CD4-positive, CD25-positive, alpha-beta regulatory T cell (primary cell): Measurements from ENCODE around the gene MOK. TPM values are rescaled to one million over a fixed set of nuclear protein-coding genes. Genes with fewer than 3 reads are reported as not detected.

Experiments used
- ATAC-seq, 2 donors: fragments of 150-1000 bp; cut with Tn5 transposase; one replicate each; pipeline ENCODE4 v1.10.0; 2021; ENCODE audit warnings: low read depth in 2 of 2, moderate number of reproducible peaks in 2 of 2, moderate library complexity in 1 of 2
- DNase-seq, 3 donors: peaks; one replicate each; pipeline versions ENCODE4 v3.0.0 to v3.0.0-alpha.2; 2012 to 2022; ENCODE audit warnings: mixed read lengths in 1 of 3
- H3K27ac ChIP-seq: one replicate; pipeline ENCODE4 v1.7.0; 2013; ENCODE audit warnings: mild to moderate bottlenecking, low read length; ENCODE audit not compliant: insufficient read depth, poor library complexity, severe bottlenecking
- H3K27me3 ChIP-seq: one replicate; pipeline ENCODE4 v1.7.0; 2013; ENCODE audit warnings: low read length; ENCODE audit not compliant: control insufficient read depth, insufficient read depth
- H3K36me3 ChIP-seq: one replicate; pipeline ENCODE4 v1.7.0; 2013; ENCODE audit warnings: mild to moderate bottlenecking, low read length, moderate library complexity; ENCODE audit not compliant: control insufficient read depth, insufficient read depth
- H3K4me1 ChIP-seq: 2 replicates; pipeline ENCODE4 v1.7.0; 2013; ENCODE audit warnings: mild to moderate bottlenecking, low read length; ENCODE audit not compliant: insufficient read depth, control insufficient read depth, poor library complexity, severe bottlenecking
- H3K4me3 ChIP-seq: one replicate; pipeline ENCODE4 v1.7.0; 2013; ENCODE audit warnings: low read depth, mild to moderate bottlenecking, low read length, moderate library complexity
- H3K9me3 ChIP-seq, 2 experiments: 1 replicate in 1 of 2; 2 replicates in 1 of 2; pipeline ENCODE4 v1.7.0; 2013; ENCODE audit warnings: low read length in 2 of 2, mild to moderate bottlenecking in 1 of 2, moderate library complexity in 1 of 2; ENCODE audit not compliant: control insufficient read depth in 2 of 2
- H3K27ac Mint-ChIP-seq, 3 donors: one replicate each; pipeline ENCODE4 v1.8.0; 2020 to 2022; ENCODE audit warnings: mild to moderate bottlenecking in 3 of 3, mixed read lengths in 3 of 3, moderate library complexity in 2 of 3
- H3K27me3 Mint-ChIP-seq: one replicate; pipeline ENCODE4 v1.8.0; 2022; ENCODE audit warnings: mild to moderate bottlenecking, mixed read lengths
- H3K36me3 Mint-ChIP-seq: one replicate; pipeline ENCODE4 v1.8.0; 2020; ENCODE audit warnings: mixed read lengths
- H3K4me1 Mint-ChIP-seq, 4 donors: one replicate each; pipeline ENCODE4 v1.8.0; 2020 to 2022; ENCODE audit warnings: mixed read lengths in 4 of 4, mild to moderate bottlenecking in 1 of 4
- H3K4me3 Mint-ChIP-seq, 4 donors: one replicate each; pipeline ENCODE4 v1.8.0; 2020 to 2022; ENCODE audit warnings: mild to moderate bottlenecking in 4 of 4, mixed read lengths in 4 of 4, moderate library complexity in 3 of 4
- H3K9me3 Mint-ChIP-seq, 7 donors: one replicate each; pipeline ENCODE4 v1.8.0; 2020 to 2022; ENCODE audit warnings: mixed read lengths in 7 of 7, mild to moderate bottlenecking in 3 of 7, moderate library complexity in 2 of 7
- polyA plus RNA-seq, 4 donors: library from polyadenylated mRNA; unstranded; fragments of 300-500 nt; fragmentation: Illumina TruSeq; gene quantifications; one replicate each; pipeline ENCODE4 v1.2.3, GENCODE V29; 2021
- total RNA-seq: library from RNA; stranded (reverse); gene quantifications from one replicate; pipeline ENCODE4 v1.2.3, GENCODE V29; 2022

Gene MOK
- total and polyA plus RNA-seq, 5 donors from 2014 or later: 0.73 to 1.4 (median 0.96) TPM; not detected in 1

DNA sequence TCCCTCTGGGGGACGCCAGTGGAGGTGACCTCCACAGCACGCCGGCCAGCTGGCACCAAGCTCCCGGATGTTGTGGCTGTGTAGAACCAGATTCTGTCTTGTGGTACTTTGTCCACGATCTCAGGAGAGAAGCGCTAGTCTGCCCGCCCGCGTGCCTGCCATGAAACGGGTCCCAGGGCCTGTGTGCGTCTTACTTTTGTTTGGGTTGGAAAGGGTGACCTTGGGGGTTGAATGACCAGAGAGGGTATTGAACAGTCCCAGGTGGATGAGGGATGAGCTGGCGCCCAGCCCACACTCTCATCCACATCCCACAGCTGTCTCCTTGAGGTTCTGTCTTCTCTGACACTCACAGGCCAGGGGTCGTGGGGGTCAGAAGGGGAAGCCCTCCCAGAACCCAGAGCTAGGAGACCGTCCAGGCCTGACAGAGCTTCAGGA, 87.0 kb downstream of the MOK start:
- H3K27ac Mint-ChIP-seq: no peak overlapping the region
- H3K9me3 Mint-ChIP-seq: no peaks in the 10 kb centered on the region
- DNase-seq: no peak
- peaks cover 13% of the 10 kb centered on the region for H3K4me1 ChIP-seq
- H3K4me3 ChIP-seq: no peak overlapping the region
- H3K36me3 Mint-ChIP-seq: peaks cover 4% of the 10 kb centered on the region
- no peak overlapping the region for H3K4me3 Mint-ChIP-seq
- no peaks in the 10 kb centered on the region for H3K27me3 Mint-ChIP-seq
- H3K27ac ChIP-seq: no peak overlapping the region
- H3K9me3 ChIP-seq: no peaks in the 10 kb centered on the region
- no peak for ATAC-seq
- peaks cover 3% of the 10 kb centered on the region for H3K36me3 ChIP-seq
- peaks cover 0 to 17% (median 11%) of the 10 kb centered on the region in 4 donors for H3K4me1 Mint-ChIP-seq
- no peaks in the 10 kb centered on the region for H3K27me3 ChIP-seq

DNA sequence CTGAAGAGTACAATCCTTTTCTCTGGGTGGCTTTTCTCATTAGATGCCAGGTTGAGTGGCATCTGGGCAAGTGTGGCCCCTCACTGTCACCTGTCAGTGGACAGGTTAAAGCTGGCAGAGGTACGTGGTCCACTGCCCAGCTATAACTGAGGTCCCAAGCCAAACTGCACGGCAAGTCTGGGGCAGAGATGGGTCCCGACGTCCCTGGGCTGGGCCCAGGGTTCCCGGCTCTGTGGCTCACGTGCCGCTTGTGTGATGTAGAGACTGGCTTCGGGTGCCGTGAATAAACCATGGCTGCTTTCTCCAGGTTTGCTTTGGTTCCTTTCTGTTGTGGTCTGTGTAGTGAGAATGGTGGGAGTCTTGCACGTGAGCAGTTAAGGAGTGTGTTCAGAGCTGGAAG, 87.6 kb downstream of the MOK start:
- Histone ChIP-seq H3K9me3 (no peaks in the 10 kb centered on the region), H3K27ac (no peak overlapping the region), H3K4me3 (no peak overlapping the region), H3K36me3 (peaks cover 9% of the 10 kb centered on the region), H3K27me3 (no peaks in the 10 kb centered on the region), H3K4me1 (peaks cover 13% of the 10 kb centered on the region)
- no peaks in the 10 kb centered on the region for H3K9me3 Mint-ChIP-seq
- H3K4me1 Mint-ChIP-seq: peaks cover 0 to 17% (median 11%) of the 10 kb centered on the region in 4 donors
- peaks cover 4% of the 10 kb centered on the region for H3K36me3 Mint-ChIP-seq
- H3K27ac Mint-ChIP-seq: no peak overlapping the region
- no peak overlapping the region for H3K4me3 Mint-ChIP-seq
- DNase-seq: no peak
- H3K27me3 Mint-ChIP-seq: no peaks in the 10 kb centered on the region
- no peak for ATAC-seq

DNA sequence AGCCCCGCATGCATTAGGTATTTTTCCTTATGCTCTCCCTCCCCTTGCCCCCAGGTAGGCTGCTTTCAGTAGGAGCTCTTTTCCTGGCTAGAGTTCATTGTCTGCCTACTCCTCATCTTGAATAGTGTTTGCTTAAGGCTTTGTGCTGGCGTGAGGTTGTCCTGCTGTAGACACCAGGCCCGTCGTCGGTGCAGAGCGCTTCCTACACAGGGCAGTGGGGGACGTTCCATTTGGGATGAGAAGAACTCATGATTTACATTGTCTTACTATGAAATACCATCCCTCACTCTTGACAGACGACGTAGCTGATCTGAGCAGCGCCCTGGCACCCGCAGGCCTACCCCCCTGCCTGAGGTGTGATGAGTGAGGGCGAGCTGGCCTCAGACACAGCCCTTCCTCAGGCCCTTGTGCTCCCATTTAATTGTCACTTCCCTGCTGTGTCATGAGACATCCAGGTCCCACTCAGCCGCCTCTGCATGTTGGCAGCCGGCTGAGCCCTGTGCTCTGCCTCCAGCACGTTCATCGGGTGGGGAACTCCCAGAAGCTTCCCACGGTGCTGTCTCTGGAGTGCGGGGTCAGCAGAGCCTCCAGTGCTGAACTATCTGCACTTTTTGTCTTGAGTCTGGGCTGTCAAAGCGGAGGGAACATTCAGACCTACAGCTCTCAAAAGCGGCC, 89.3 kb downstream of the MOK start:
- H3K36me3 Mint-ChIP-seq: peaks cover 4% of the 10 kb centered on the region
- H3K9me3 Mint-ChIP-seq: no peaks in the 10 kb centered on the region
- no peak overlapping the region for H3K4me3 ChIP-seq
- DNase-seq (no peak), ATAC-seq (no peak)
- H3K36me3 ChIP-seq: peaks cover 20% of the 10 kb centered on the region
- H3K9me3 ChIP-seq: no peaks in the 10 kb centered on the region
- no peak overlapping the region for H3K27ac ChIP-seq
- no peak overlapping the region for H3K4me3 Mint-ChIP-seq
- peaks cover 0 to 13% (median 10%) of the 10 kb centered on the region in 4 donors for H3K4me1 Mint-ChIP-seq
- no peaks in the 10 kb centered on the region for H3K27me3 ChIP-seq
- peaks cover 13% of the 10 kb centered on the region for H3K4me1 ChIP-seq
- H3K27ac Mint-ChIP-seq: no peak overlapping the region
- no peaks in the 10 kb centered on the region for H3K27me3 Mint-ChIP-seq

DNA sequence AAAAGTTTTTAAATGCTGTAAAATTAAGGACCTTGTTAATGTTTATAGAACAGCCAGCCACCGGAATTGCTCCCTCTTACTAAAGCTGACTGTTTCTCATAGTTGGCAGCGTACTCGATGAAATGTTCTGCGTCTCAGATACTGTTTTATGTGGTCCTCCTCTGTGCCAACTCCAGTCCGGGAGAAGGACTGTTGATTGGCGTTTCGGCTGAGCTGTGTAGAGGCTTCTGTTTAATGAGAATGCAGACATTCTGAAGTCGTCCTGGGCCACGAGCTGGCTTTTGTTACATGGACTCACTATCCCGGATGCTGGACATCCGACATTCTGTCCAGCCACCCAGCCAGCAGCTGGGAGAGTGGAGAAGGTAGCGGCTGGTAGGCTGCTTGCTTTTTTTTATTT, 89.9 kb downstream of the MOK start:
- Mint-ChIP-seq H3K4me3 (no peak overlapping the region), H3K9me3 (no peaks in the 10 kb centered on the region), H3K27me3 (no peaks in the 10 kb centered on the region), H3K36me3 (peaks cover 4% of the 10 kb centered on the region), H3K27ac (no peak overlapping the region), H3K4me1 (peaks cover 0 to 11% (median 9%) of the 10 kb centered on the region in 4 donors)
- H3K4me3 ChIP-seq: no peak overlapping the region
- H3K36me3 ChIP-seq: peaks cover 26% of the 10 kb centered on the region
- no peak overlapping the region for H3K27ac ChIP-seq
- H3K9me3 ChIP-seq: no peaks in the 10 kb centered on the region
- ATAC-seq (no peak), DNase-seq (no peak)
- no peaks in the 10 kb centered on the region for H3K27me3 ChIP-seq
- peaks cover 12% of the 10 kb centered on the region for H3K4me1 ChIP-seq

DNA sequence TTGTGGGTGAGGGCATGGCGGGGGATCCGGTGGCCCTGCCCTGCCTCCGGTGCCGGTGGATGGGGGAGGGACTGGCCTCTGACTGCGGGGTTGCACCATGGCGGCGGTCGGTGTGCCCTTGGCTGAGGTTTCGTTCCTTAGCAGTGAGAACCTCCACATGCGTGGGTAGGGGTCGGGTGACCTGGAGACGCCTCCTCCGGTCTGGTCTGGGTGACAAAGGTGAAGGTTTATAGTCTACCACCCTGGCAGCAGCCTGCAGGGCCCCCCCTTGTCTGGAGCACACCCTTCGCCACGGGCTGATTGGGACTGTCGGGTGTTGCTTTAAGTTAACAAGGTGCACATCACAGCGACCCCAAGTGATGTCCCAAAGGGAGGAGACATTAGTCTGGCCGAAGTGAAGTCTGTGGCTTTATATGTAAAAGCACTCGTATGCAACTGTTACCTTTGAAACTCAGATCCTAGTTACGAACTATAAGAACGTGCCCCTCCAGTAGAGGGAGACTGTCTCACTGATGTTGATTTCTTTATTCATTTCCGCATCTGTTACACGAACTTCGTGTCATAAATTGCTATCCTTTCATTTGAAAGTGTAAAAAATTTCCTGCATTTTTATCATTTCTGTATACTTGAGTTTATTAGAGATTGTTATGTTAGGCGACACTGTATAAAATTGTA, 90.8 kb downstream of the MOK start:
- no peaks in the 10 kb centered on the region for H3K27me3 Mint-ChIP-seq
- H3K36me3 Mint-ChIP-seq: peaks cover 12% of the 10 kb centered on the region
- no peaks in the 10 kb centered on the region for H3K27me3 ChIP-seq
- ATAC-seq: no peak
- H3K4me3 Mint-ChIP-seq: no peak overlapping the region
- H3K4me3 ChIP-seq: no peak overlapping the region
- H3K36me3 ChIP-seq: peaks cover 36% of the 10 kb centered on the region
- peaks cover 0 to 5% (median 2%) of the 10 kb centered on the region in 4 donors for H3K4me1 Mint-ChIP-seq
- peaks cover 3% of the 10 kb centered on the region for H3K4me1 ChIP-seq
- H3K27ac ChIP-seq: no peak overlapping the region
- no peak overlapping the region for H3K27ac Mint-ChIP-seq
- no peaks in the 10 kb centered on the region for H3K9me3 ChIP-seq
- DNase-seq: no peak
- H3K9me3 Mint-ChIP-seq: no peaks in the 10 kb centered on the region

DNA sequence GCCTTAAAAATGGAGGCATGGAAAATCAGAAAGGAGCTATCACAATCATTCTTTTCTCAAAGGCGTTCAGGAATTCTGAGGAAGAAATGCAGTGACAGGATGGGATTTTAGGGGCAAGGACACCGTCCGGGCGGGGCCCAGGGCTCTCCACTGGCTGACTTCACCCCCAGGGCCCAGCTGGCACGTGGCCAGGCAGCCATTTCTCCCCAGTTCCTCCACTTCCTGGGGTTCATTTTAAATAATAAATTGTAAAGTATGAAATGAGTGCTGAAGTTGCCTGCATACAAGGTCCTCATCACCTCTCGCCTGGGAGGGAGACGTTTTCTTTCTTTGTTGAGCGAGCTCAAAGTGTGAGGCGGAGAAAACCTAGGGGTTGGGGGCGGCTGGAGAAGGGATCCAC, 91.5 kb downstream of the MOK start:
- Mint-ChIP-seq H3K27me3 (no peaks in the 10 kb centered on the region), H3K27ac (no peak overlapping the region), H3K9me3 (no peaks in the 10 kb centered on the region), H3K4me3 (no peak overlapping the region), H3K36me3 (peaks cover 17% of the 10 kb centered on the region), H3K4me1 (peaks cover 0 to 4% (median 1%) of the 10 kb centered on the region in 4 donors)
- Histone ChIP-seq H3K27me3 (no peaks in the 10 kb centered on the region), H3K4me3 (no peak overlapping the region), H3K36me3 (peaks cover 42% of the 10 kb centered on the region), H3K27ac (no peak overlapping the region), H3K9me3 (no peaks in the 10 kb centered on the region), H3K4me1 (no peaks in the 10 kb centered on the region)
- ATAC-seq: no peak
- no peak for DNase-seq

DNA sequence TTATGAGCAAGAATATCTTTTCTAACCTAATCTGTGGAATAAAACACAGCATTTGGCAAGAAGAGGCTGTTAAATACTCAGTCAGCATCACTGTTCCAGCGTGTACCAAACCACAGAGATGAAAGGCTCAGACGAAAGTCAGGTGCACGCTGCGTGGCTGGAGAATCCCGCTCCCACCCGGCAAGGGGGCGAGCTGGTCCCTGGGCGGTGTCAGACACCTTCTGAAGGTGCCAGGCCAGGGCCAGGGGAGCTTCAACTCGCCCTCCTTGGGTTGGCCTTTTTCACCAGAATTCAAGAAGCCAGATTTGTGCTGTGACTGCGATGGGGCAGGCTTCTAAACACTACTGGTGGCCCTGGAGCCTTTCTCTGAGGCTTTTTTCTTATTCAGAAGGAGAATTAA, 92.1 kb downstream of the MOK start:
- Histone ChIP-seq H3K9me3 (no peaks in the 10 kb centered on the region), H3K36me3 (peaks cover 48% of the 10 kb centered on the region)
- no peak for ATAC-seq

DNA sequence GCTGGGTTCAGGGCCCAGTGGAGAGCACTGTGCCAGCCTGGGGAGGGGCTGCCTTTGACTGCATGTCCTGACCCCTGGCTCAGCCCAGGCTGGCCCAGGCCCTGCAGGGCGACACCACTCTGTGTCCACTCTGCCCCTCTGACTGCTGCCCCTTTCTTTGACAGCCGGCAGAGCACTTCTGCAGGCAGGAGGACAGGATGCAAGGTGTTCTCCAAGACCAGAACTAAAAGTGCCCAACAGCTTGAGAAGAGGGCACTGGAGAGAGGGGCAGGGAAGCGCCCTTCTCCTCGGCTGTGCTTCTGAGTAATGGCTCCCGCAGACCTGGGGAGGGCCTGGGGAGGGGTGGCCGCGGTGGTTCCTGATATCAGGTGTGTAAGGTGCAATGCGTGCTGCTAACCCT, 92.6 kb downstream of the MOK start:
- H3K4me1 Mint-ChIP-seq: peaks cover 0 to 4% (median 1%) of the 10 kb centered on the region in 4 donors
- no peak overlapping the region for H3K27ac ChIP-seq
- no peak overlapping the region for H3K27ac Mint-ChIP-seq
- H3K27me3 ChIP-seq: no peaks in the 10 kb centered on the region
- H3K27me3 Mint-ChIP-seq: no peaks in the 10 kb centered on the region
- H3K9me3 ChIP-seq: no peaks in the 10 kb centered on the region
- DNase-seq (no peak), ATAC-seq (no peak)
- H3K4me3 Mint-ChIP-seq: no peak overlapping the region
- H3K4me1 ChIP-seq: no peaks in the 10 kb centered on the region
- H3K36me3 ChIP-seq: peaks cover 52% of the 10 kb centered on the region
- no peaks in the 10 kb centered on the region for H3K9me3 Mint-ChIP-seq
- H3K36me3 Mint-ChIP-seq: peaks cover 22% of the 10 kb centered on the region
- H3K4me3 ChIP-seq: no peak overlapping the region

More for the DNA sequence above, 92.1 kb downstream of the MOK start:
- no peak overlapping the region for H3K4me3 Mint-ChIP-seq
- H3K4me1 Mint-ChIP-seq: peaks cover 0 to 4% (median 1%) of the 10 kb centered on the region in 4 donors
- H3K36me3 Mint-ChIP-seq: peaks cover 18% of the 10 kb centered on the region
- H3K27ac Mint-ChIP-seq: no peak overlapping the region
- no peaks in the 10 kb centered on the region for H3K9me3 Mint-ChIP-seq
- H3K4me1 ChIP-seq: no peaks in the 10 kb centered on the region
- no peak overlapping the region for H3K4me3 ChIP-seq
- no peaks in the 10 kb centered on the region for H3K27me3 ChIP-seq
- H3K27me3 Mint-ChIP-seq: no peaks in the 10 kb centered on the region
- no peak overlapping the region for H3K27ac ChIP-seq
- no peak for DNase-seq
